IMR-90 (cell line): Measurements from ENCODE around the gene MYT1.

ENCODE experiments used
- BHLHE40 ChIP-seq: fragments of 150-350 bp; IDR thresholded peaks from 2 replicates; pipeline ENCODE4 v1.6.1; 2016; ENCODE audit warnings: mild to moderate bottlenecking, low read depth, low read length
- CTCF ChIP-seq: conservative IDR thresholded peaks from 2 replicates; pipeline ENCODE4 v1.5.1; 2012; ENCODE audit warnings: mild to moderate bottlenecking, low read depth, low read length, improper control_type of control experiment
- MAZ ChIP-seq: IDR thresholded peaks from 2 replicates; pipeline ENCODE4 v1.6.1; 2012; ENCODE audit warnings: low read depth, mild to moderate bottlenecking, low read length, improper control_type of control experiment, moderate library complexity, borderline replicate concordance
- NFE2L2 ChIP-seq: fragments of 150-350 bp; IDR thresholded peaks from 2 replicates; pipeline ENCODE4 v1.6.1; 2016; ENCODE audit warnings: low read depth, mild to moderate bottlenecking, low read length
- POLR2A ChIP-seq: IDR thresholded peaks from 2 replicates; pipeline ENCODE4 v1.6.1; 2012; ENCODE audit warnings: mild to moderate bottlenecking, low read depth, low read length
- RFX5 ChIP-seq: IDR thresholded peaks from 2 replicates; pipeline ENCODE4 v1.8.0; 2012; ENCODE audit warnings: low read depth, mild to moderate bottlenecking, low read length, moderate library complexity
- SMC3 ChIP-seq: fragments of 150-350 bp; IDR thresholded peaks from 2 replicates; pipeline ENCODE4 v1.6.1; 2016; ENCODE audit warnings: low read depth, mild to moderate bottlenecking, antibody characterized with exemption, low read length, moderate library complexity

- TF ChIP-seq CTCF = no peak
- TF ChIP-seq NFE2L2 = no peak
- TF ChIP-seq POLR2A = no peak
- TF ChIP-seq RFX5 = no peak
- TF ChIP-seq SMC3 = no peak
- TF ChIP-seq MAZ = no peak
- no peak for TF ChIP-seq BHLHE40
Measured at GRCh38 chr20:64115171-64115911, 48.9 kb upstream of the MYT1 start.
